Stimulated activated CD8-positive, alpha-beta memory T cell treated with anti-CD3 and anti-CD28 coated beads, Interleukin-15, amount 100 ng/mL, for 24 hours (primary cell): ENCODE measurements around the gene TEKT3.

Experiments used
- DNase-seq: peaks from one replicate; pipeline ENCODE4 v3.0.0-alpha.2; 2020; ENCODE audit warnings: low read depth

The TEKT3 gene

GRCh38 chr17:15291674-15292361 is 49.6 kb downstream of the TEKT3 start:
- DNase-seq: no peak

- DNase-seq: no peak
Measured at GRCh38 chr17:15290605-15291004, 50.8 kb downstream of the TEKT3 start.

DNA sequence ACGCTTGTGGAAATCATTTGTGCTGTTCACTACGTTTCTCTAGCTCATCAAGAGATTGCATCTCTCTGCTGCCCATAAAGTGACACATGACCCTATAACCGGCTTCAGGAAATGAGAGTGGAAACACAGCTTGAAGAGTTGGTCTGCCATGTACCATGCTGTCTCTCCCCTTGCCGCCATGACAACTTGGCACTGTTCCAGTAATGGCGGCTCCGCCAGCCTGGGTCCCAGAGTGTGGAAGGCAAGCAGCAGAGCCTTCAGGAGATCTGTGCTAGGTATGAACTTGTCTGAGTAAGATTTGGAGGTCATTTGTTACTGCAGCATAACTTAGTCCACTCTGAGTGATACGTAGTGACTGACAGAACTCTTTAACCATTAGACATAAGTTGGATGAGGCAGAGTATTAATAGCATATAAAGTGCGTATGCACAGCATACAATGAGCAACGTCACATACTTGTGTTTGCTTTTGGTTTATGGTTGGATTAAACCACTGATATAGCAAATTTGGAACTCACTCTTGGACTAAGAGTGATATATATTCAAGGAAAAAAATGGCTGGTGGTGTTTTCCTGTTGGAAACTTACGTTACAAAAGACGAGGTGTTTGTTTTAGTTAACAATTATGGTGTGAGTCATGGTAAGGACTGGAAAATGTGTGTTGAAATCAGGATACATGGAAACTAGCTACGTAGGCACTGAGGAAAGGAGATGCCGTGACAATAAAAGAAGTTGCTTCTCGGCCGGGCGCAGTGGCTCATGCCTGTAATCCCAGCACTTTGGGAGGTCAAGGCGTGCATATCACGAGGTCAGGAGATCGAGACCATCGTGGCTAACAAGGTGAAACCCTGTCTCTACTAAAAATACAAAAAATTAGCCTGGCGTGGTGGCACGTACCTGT is 51.9 kb downstream of the TEKT3 start:
- DNase-seq: no peak

DNA sequence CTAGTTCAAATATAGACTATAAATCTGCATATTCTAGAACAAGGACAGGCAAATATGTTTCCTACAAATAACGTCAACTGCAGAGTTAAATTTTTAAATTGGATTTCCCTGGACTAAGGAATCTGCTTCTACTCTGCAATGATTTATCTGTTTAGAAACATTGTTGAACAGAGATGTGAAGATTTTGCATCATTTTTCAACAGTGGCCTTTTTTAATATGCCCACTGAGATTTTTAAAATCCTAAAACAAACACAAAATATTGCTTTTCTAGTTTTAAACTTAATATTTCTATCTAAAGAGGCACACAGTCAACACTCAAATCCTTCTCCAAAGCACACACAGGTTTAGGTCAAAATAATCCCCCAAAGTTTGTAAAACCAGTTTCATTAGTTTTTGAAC is 52.5 kb downstream of the TEKT3 start:
- DNase-seq: no peak

DNA sequence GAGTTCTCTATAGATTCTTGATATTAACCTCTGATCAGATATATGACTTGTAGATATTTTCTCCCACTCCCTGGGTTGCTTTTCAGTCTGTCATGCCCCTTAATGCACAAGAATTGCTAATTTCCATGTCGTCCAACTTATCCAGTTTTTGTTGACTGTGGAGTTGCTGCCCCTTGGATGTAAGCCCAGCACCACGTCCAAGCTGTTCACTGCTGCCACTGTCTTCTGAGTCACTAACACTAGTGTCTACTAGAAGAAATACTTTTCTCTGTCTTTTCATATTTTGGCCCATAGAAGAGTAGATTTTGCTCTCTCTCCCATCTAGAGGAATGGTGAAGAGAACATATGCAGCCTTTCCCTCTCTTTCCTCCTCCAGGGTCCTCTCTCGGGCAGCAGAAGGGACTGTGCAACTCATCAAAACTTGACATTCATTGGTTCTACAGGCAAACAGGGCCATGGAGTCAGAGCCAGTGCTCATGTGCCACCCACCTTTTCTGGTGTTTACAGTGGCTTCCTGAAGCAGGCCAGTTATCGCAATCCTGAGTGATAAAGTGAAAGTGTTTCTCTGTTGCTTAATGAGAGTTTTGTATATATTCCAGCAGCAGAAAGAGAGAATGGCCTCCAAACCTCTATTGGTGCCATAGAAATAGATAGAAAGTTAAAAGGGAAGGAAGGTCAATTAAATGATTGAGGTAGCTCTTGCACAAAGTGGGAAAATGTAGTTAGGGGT is 53.7 kb downstream of the TEKT3 start:
- no peak for DNase-seq

- DNase-seq: no peak
Measured at GRCh38 chr17:15285466-15285865, 55.9 kb downstream of the TEKT3 start.

DNA sequence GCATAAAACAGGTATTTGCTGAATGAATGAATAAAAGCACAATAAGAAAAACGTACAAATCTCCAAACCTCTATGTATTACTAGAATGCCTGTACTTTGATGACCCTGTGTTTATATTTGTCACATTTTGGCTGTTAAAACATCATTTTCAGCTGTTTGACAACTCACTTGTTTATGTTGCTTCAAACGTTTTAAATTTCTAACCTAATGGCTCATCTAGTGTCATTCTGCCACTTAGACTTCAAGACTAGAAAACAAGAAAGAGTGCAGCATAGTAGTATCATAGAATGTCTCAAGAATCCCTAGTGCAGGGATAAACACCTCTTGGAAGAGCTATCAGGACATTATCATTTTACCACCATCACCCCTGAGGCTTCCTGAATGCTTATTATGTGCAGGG is 56.9 kb downstream of the TEKT3 start:
- no peak for DNase-seq

DNA sequence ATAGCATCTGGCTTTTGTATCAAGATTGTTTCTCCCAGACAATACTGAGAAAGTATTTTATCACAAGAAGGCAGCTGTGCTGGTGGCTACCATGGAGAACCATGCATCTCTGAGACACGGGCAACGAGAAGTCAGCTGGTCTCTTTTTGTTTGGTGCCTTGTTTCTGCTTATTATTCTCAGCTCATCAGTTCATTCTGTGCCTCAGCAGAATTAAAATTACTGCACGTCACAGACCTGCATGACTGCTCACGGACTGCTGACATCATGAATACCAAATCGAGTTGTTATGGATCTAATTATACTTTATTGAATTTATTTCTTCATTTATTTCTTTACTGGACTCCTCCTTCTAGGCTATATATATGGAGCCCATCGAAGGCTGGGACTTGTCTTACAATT is 57.3 kb downstream of the TEKT3 start:
- no peak for DNase-seq

DNA sequence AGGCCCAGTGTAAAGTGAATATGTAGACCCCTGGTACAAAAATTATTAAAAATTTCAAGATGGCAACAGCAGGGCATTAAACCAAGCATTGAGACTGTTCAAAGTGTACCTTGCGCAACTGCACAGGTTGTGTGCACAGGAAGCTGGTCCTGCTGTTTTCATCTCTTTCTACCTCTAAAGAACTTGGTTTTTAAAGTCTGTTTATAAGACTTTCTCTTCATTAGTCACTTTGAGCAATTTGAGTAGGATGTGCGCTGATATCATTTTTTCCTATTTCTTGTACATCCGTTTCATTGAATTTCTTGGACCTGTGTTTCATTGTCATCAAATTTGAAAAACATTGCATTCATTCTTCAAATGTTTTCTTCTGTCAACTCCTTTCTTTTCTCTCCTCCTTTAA is 59.5 kb downstream of the TEKT3 start:
- DNase-seq: no peak

DNA sequence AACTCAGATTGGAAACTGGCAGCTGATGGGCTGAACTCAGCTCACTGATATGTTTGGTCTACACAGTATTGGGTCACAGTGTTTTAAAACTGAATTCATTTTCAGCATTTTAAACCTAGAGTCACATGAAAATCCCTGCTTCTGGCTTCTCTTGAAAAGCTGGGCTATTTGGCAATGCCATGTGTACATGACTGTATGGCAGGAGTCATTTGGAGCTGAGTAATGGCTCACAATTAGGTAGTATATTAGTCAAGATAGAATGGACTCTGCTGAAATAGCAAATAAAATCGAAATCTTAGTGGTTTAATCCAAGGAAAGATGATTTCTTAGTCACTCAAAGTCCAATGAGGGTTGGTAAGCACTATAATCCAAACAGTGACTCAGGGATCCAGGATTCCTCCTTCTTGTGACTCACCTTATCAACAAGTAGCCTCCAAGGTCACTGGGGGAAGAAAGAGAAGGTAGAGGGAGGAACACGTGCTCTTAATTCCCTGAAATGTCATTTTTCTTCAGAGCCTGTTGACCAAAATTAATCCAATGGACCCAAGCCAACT is 62.4 kb downstream of the TEKT3 start:
- no peak for DNase-seq

GRCh38 chr17:15278380-15278779 is 63.0 kb downstream of the TEKT3 start:
- DNase-seq: no peak

DNA sequence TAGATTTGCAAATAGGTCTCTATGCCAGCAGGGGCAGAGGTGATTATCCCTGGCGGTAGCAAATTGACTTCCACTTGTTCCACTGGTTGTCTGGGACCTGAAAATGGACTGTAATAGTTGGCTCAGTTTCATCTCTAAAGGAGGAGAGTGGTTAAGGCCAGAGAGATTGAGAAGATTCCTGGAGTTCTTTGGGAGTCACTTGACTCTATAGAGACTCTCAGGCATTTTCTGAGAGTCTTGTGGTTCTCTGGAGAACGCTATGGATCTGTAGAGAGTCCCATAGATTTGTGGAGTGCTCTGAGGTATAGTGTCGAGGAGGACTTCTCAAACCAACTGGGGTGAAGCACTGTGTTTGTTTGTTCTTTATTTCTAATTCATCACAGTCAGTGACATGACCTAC is 67.4 kb downstream of the TEKT3 start:
- no peak for DNase-seq

GRCh38 chr17:15273141-15273793 is 68.1 kb downstream of the TEKT3 start:
- DNase-seq: no peak

DNA sequence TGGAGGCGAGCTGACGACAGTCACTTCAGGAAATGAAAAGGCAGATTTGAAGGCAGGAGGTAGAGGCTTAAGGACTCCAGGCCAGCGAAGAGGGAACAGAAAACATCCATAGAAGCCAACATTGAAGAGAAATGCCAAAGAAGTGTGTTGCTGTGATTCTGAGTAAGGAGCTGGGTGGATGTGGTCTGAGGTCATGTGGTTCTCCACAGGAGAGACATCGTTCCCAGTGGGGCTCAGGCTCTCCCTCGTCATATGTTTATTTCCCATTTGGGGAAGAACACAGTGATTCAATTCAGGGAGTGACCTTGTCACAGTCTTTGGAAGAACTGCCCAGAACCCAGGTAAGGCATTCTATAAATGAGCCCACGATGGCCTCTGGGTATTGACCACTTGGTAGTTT is 69.7 kb downstream of the TEKT3 start:
- no peak for DNase-seq

GRCh38 chr17:15270628-15271381 is 70.6 kb downstream of the TEKT3 start:
- DNase-seq: no peak

- no peak for DNase-seq
Measured at GRCh38 chr17:15269780-15270089, 71.7 kb downstream of the TEKT3 start.

GRCh38 chr17:15269087-15269779 is 72.2 kb downstream of the TEKT3 start:
- no peak for DNase-seq

- DNase-seq: no peak
Measured at GRCh38 chr17:15268461-15268860, 72.9 kb downstream of the TEKT3 start.

DNA sequence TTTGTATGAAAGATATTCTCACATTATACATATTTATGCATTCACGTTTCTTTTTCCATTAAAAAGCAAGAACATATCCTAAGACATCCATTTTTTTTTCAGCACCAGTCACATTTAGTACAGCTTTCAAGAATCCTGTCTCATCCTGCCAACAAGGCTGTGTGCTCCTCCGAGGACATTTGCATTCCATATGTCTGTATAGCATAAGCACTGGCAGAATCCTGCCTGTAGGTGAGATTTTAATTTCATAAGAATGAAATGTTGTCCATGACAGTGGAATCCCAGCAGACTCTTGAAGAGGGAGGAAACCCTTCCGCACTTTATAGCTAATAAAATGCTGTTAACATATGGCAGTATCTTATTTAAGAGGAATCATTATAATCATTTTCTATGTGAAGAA is 73.4 kb downstream of the TEKT3 start:
- no peak for DNase-seq

DNA sequence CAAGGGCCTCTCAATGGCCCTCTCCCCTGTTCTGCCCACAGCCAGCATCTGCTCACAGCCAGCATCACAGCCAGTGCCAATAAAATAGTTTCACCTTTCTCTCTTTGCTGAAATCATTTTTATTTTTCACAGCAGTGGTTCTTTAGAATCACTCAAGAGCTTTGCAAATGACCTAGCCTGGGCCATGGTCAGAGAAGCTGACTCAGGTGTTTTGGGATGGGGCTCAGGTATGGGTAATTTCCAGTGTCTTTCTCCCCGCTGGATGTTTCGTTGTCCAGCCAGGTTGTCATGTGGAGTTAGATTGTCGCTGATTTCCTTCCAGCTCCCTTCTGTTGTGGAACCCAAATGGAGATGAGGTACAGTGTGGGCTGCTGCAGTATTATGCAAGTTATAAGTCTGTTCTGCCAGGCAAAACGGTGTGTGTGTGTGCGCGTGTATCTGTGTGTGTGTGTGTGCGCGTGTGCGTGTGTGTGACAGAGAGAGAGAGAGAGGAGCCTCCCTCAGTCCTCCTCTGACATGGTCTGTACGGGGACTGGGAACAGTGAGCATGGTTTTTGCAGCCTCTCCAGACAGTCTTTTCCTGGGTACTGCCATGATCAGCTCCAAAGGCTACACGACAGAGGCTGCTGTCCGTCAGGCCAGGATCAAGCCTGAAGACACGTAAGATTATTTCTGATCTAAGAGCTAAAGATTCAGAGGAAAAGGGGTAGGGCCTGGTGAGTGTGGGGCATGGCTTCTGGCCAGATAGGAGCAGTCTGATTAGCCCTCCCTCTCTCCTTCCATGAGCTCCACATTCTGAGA is 74.9 kb downstream of the TEKT3 start:
- DNase-seq: no peak
